RWPE2 (cell line): ENCODE measurements around the gene SMYD4.

Experiments
- ATAC-seq: fragments of 200-7000 bp; cut with Tn5 transposase; 3 replicates; pipeline ENCODE4 v1.9.1; 2021; ENCODE audit warnings: low read depth
- DNase-seq: peaks from one replicate; pipeline ENCODE4 v3.0.0-alpha.2; 2020; ENCODE audit warnings: low spot score
- H3K27ac ChIP-seq: fragments of 450-650 bp; 2 replicates; pipeline ENCODE4 v1.5.1; 2017; ENCODE audit warnings: mild to moderate bottlenecking; ENCODE audit not compliant: poor library complexity, severe bottlenecking
- H3K27me3 ChIP-seq: fragments of 250-450 bp; sonication (Bioruptor Pico); 2 replicates; pipeline ENCODE4 v1.5.1; 2021; ENCODE audit warnings: mild to moderate bottlenecking, moderate library complexity; ENCODE audit not compliant: insufficient read depth, poor library complexity, severe bottlenecking
- H3K36me3 ChIP-seq: fragments of 250-450 bp; sonication (Bioruptor Pico); 2 replicates; pipeline ENCODE4 v1.5.1; 2020; ENCODE audit warnings: low read depth, mild to moderate bottlenecking, moderate library complexity
- H3K4me1 ChIP-seq: fragments of 250-450 bp; sonication (Bioruptor Pico); 2 replicates; pipeline ENCODE4 v1.5.1; 2021; ENCODE audit warnings: mild to moderate bottlenecking, moderate library complexity; ENCODE audit not compliant: insufficient read depth, poor library complexity, severe bottlenecking
- H3K4me3 ChIP-seq: fragments of 250-450 bp; sonication (Bioruptor Pico); 2 replicates; pipeline ENCODE4 v1.5.1; 2021; ENCODE audit warnings: mild to moderate bottlenecking, moderate library complexity; ENCODE audit not compliant: severe bottlenecking
- H3K9me3 ChIP-seq: fragments of 250-450 bp; sonication (Bioruptor Pico); 2 replicates; pipeline ENCODE4 v1.5.1; 2021; ENCODE audit warnings: mild to moderate bottlenecking, moderate library complexity; ENCODE audit not compliant: severe bottlenecking
- TF ChIP-seq, protein P1 (sequence below): fragments of 450-650 bp; IDR thresholded peaks from one replicate; pipeline ENCODE4 v1.5.1; 2017; ENCODE audit warnings: mild to moderate bottlenecking, moderate library complexity; ENCODE audit not compliant: poor library complexity, severe bottlenecking

Gene SMYD4

DNA sequence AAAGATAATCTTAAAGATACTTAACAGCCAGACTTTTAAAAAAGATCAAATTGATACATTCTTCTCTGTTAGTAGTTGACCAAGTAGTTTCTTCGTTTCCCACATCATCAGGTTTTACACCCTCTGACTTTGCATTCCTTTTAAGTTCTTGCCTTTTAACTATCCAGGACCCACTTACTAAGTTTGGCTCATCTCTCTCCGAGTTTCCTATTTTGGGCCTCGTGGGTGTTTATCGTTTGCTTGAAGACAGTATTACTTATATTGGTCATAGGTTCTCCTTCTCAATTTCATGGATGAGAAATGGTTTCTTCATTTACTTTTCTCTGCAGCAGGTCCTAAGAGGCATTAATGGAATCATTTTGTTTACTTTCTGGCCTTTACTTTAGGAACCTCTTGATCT is 43.3 kb upstream of the SMYD4 start:
- peaks cover 92% of the 10 kb centered on the region for H3K36me3 ChIP-seq

DNA sequence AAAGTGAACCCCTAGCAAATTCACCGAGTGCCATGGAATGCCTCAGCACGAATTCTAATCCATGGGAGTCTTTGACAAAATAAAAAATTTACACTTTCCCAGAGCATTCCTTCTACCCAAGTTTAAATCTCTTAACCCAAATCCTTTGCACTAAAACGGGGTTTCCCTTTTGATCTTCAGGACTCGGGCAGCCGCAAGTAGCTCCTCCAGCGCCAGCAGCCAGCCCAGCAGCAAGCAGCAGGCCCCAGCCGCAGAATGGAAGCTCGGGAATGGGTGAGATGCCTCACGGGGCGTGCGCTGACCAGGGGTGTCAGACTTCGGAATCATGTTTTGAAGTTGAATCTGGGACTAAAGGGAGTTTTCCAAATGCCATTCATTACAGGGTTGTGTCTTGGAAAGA is 42.6 kb upstream of the SMYD4 start:
- H3K4me3 ChIP-seq = no peak overlapping the region
- peaks cover 92% of the 10 kb centered on the region for H3K36me3 ChIP-seq
- TF ChIP-seq, protein P1, sequence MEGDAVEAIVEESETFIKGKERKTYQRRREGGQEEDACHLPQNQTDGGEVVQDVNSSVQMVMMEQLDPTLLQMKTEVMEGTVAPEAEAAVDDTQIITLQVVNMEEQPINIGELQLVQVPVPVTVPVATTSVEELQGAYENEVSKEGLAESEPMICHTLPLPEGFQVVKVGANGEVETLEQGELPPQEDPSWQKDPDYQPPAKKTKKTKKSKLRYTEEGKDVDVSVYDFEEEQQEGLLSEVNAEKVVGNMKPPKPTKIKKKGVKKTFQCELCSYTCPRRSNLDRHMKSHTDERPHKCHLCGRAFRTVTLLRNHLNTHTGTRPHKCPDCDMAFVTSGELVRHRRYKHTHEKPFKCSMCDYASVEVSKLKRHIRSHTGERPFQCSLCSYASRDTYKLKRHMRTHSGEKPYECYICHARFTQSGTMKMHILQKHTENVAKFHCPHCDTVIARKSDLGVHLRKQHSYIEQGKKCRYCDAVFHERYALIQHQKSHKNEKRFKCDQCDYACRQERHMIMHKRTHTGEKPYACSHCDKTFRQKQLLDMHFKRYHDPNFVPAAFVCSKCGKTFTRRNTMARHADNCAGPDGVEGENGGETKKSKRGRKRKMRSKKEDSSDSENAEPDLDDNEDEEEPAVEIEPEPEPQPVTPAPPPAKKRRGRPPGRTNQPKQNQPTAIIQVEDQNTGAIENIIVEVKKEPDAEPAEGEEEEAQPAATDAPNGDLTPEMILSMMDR = no peak
- H3K27me3 ChIP-seq = no peaks in the 10 kb centered on the region
- no peaks in the 10 kb centered on the region for H3K4me1 ChIP-seq
- no peak overlapping the region for H3K27ac ChIP-seq
- ATAC-seq = no peak
- H3K9me3 ChIP-seq = no peaks in the 10 kb centered on the region
- DNase-seq = no peak

More for the DNA sequence above, 43.3 kb upstream of the SMYD4 start:
- no peaks in the 10 kb centered on the region for H3K4me1 ChIP-seq
- H3K27me3 ChIP-seq = no peaks in the 10 kb centered on the region
- ATAC-seq = no peak
- DNase-seq = no peak
- H3K9me3 ChIP-seq = no peaks in the 10 kb centered on the region
- no peak overlapping the region for H3K4me3 ChIP-seq
- TF ChIP-seq, protein P1 = no peak
- H3K27ac ChIP-seq = no peak overlapping the region

DNA sequence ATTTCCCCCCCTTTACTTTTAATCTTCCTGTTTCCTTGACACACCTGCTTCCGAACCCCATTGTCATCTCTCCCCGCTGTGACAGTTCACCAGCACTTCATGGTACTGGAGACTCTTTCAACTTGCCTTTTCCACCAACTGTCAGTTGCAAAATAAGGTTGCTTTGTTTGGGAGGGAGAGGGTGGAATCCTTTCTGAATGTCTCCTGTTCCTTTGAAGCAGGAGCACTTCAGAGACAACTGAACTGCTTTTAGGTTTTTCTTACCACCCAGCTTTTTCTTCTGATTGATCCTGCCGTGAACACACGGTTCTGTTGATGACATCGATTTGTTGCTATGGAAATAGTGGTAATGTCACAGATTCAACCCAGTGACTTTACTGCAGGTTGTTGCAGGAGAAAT is 42.1 kb upstream of the SMYD4 start:
- Histone ChIP-seq H3K27me3 (no peaks in the 10 kb centered on the region), H3K36me3 (peaks cover 91% of the 10 kb centered on the region), H3K27ac (no peak overlapping the region), H3K9me3 (no peaks in the 10 kb centered on the region), H3K4me3 (no peak overlapping the region), H3K4me1 (no peaks in the 10 kb centered on the region)
- ATAC-seq (no peak), DNase-seq (no peak)
- TF ChIP-seq, protein P1 = no peak

DNA sequence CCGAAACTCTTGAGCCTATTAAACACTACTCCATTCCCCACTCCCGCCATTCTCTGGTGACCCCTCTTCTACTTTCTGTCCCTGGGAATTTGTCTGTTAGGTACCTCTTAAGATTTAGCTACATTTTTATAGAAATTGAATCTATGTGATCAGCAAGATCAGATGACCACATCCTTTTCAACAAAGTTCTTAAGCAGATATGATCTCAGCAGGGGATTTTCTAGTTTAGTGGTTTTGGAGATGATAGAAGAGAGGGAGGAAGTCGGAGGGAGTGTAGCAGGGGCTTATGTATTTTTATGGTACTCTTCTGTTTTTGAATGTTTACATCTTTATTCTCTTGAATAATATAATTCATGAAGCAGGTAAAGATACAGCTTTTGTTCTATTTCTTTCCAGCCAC is 40.9 kb upstream of the SMYD4 start:
- no peak for ATAC-seq
- no peaks in the 10 kb centered on the region for H3K27me3 ChIP-seq
- H3K36me3 ChIP-seq = peaks cover 85% of the 10 kb centered on the region
- no peak overlapping the region for H3K27ac ChIP-seq
- no peaks in the 10 kb centered on the region for H3K9me3 ChIP-seq
- no peak for DNase-seq
- H3K4me1 ChIP-seq = no peaks in the 10 kb centered on the region
- TF ChIP-seq, protein P1 = no peak
- H3K4me3 ChIP-seq = no peak overlapping the region

DNA sequence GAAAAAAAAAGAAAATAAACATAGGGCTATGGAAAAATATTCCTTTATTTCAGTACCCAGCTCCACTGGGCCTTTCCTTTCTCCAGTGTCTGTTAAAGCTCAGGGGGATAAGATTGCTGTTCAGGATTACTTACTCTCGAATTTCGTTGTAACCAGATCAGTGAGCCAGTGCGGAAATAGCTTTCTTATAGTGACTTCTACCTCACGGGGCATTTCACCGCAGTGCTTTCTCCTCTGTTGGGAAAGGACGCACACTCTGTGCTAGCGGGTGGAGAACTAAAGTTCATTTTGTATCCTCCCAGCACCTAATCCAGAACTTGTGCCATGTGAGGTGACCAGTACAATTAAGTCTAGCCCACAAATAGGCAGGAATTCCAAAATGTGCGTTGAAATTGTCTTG is 38.4 kb upstream of the SMYD4 start:
- H3K4me3 ChIP-seq = no peak overlapping the region
- peaks cover 87% of the 10 kb centered on the region for H3K36me3 ChIP-seq
- no peaks in the 10 kb centered on the region for H3K4me1 ChIP-seq
- H3K27ac ChIP-seq = no peak overlapping the region
- ATAC-seq (no peak), DNase-seq (no peak)
- no peaks in the 10 kb centered on the region for H3K27me3 ChIP-seq
- TF ChIP-seq, protein P1 = no peak
- H3K9me3 ChIP-seq = no peaks in the 10 kb centered on the region
